Lower leg skin (tissue), 3 donors: ENCODE results near the gene NRM.

ENCODE experiments used
- POLR2A ChIP-seq, 2 donors: fragments of 450-650 bp; IDR thresholded peaks; one replicate each; pipeline ENCODE4 v1.6.1; 2016 to 2017; ENCODE audit warnings: antibody characterized with exemption in 2 of 2, mild to moderate bottlenecking in 1 of 2, moderate library complexity in 1 of 2
- TF ChIP-seq, protein P1 (sequence below), 3 donors: fragments of 450-650 bp; IDR thresholded peaks; one replicate each; pipeline ENCODE4 v1.5.1; 2016; ENCODE audit warnings: antibody characterized with exemption in 3 of 3, mild to moderate bottlenecking in 3 of 3, moderate library complexity in 2 of 3

DNA sequence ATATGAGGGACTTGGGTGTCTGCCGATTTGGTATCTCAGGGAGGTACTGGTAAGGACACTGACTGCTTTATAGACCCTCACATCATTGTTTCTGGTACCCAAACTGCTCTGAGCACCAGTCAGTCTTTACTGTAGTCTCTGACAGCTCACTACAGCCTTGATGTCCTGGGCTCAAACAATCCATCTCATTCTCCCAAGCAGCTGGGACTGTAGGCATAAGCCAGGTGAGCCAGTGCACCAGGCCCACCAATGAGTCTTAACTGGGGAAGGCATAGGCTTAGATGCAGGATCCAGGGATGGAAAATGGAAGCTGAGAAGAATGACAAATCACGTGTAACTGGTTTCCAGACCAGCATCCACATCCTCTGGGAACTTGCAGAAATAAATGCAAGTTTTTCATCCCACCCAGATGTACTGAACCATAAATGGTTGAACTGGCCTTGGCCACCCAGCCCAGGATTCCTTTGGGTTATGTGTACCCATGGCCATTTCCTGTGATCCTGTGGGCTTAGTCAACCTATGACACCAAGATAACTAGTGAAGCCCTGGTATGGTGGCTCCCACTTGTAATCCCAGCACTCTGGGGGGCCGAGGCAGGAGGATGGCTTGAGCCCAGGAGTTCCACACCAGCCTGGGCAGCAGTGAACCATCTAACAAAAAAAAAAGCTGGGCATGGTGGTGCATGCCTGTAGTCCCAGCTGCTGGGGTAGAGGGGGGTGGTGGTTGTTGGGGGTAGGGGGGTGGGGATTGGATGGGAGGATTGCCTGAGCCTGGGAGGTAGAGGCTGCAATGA, 35.1 kb upstream of the NRM start:
- TF ChIP-seq, protein P1, sequence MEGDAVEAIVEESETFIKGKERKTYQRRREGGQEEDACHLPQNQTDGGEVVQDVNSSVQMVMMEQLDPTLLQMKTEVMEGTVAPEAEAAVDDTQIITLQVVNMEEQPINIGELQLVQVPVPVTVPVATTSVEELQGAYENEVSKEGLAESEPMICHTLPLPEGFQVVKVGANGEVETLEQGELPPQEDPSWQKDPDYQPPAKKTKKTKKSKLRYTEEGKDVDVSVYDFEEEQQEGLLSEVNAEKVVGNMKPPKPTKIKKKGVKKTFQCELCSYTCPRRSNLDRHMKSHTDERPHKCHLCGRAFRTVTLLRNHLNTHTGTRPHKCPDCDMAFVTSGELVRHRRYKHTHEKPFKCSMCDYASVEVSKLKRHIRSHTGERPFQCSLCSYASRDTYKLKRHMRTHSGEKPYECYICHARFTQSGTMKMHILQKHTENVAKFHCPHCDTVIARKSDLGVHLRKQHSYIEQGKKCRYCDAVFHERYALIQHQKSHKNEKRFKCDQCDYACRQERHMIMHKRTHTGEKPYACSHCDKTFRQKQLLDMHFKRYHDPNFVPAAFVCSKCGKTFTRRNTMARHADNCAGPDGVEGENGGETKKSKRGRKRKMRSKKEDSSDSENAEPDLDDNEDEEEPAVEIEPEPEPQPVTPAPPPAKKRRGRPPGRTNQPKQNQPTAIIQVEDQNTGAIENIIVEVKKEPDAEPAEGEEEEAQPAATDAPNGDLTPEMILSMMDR (IDR thresholded peaks at IDR 0.05): no peak
- TF ChIP-seq POLR2A (IDR thresholded peaks at IDR 0.05): no peak
